ENCODE measurements around the gene MTHFSD.
A peak's percentile ranks its signal among the peaks of the same experiment; 100 is the strongest.

The MTHFSD gene

DNA sequence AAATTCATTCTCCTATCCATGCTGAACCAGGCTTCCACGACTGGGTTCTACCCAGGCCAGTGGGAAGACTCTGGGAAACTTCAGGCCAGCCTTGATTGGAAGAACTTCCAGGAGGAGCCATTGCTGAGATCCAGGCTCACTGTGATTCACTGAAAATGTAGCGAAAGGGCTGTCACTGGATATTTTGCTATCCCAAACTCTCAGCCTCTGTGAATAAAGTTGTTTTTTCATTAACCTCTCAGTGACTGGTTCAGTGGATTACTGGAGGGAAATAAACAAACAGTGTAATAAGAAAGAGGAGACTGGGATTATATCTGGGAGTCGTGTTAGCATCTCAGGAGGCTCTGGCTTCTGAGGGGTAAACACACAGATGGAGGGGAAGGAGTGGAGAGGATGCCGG is 26.4 kb upstream of the MTHFSD start:
- DNase-seq, result no peak

DNA sequence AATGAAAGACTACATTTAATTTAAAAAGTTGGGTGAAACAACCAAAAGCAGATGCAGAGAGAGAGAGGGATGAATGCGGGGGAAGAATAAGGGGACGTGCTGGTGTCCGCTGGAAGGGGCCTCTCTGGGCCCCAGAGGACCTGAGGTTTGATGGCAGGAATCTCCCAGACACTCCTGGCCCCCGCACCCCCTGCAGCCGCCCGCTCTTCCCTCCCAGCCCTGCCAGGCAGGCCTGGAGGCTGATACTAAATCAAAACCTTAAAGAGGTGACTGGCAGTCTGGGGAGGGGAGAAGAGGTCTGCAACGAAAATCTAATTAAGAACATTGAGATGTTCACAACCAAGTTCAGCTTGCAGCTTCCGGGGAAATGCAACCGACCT is 25.7 kb upstream of the MTHFSD start:
- DNase-seq, result no peak

DNA sequence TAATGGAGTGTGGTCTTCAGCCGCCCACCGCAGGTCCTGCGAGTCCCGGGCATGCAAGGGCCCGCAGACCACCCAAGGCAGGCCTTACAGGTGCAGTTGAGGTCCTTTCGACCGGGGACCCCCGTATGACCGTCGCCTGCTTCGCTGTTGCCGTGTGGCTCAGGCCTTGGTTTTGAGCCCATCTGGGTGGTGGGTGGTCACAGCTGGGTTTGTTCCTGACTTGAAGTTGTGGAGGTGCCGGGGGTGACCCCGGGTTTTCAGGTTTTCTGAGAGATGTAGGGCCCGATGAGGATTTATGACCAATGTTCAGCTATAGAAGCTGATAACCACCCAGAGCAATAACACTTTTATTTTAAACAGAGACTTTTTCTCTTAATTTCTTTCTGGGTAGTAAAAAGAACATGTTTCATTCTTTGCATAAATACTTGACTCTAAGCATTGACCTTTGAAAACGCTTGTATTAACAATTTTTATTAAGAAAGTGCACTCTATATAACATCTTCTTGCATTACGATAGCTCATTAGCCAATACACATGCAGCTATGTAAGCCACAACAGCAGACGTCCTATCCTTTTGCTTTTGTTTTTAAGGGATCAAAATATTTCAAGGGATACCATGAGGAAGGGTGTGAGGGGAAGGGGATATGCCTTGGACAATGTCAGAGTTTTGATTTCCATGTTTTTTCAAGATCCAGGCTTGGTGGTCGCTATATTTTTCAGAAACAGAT is 25.2 kb upstream of the MTHFSD start:
- no peak for DNase-seq

DNA sequence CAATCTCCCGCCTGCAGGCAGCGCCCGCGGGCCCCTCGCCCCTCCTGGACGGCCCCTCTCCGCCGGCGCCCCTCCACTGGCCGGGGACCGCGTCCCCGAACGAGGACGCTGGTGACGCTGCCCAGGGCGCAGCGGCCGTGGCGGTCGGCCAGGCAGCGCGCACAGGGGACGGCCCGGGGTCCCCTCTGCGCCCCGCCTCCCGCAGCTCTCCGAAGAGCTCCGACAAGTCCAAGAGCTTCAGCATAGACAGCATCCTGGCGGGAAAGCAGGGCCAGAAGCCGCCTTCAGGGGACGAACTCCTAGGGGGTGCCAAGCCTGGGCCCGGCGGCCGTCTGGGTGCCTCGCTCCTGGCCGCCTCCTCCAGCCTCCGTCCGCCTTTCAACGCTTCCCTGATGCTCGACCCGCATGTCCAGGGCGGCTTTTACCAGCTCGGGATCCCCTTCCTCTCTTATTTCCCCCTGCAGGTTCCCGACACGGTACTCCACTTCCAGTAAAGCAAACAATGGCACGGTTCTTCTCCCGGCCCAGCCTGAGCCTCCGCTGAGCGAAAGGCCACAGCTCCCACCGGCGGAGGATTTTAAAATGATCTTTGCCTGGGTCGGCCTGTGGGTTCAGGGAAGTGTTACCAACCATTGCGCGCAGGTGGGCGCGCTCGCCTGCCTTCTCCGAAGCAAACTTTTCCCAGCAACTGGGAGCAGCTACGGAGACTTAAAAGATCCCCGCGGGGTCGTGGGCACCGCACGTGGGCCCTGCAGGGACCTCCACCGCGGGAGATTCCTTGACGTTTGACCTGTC is 24.4 kb upstream of the MTHFSD start:
- no peak for DNase-seq

DNA sequence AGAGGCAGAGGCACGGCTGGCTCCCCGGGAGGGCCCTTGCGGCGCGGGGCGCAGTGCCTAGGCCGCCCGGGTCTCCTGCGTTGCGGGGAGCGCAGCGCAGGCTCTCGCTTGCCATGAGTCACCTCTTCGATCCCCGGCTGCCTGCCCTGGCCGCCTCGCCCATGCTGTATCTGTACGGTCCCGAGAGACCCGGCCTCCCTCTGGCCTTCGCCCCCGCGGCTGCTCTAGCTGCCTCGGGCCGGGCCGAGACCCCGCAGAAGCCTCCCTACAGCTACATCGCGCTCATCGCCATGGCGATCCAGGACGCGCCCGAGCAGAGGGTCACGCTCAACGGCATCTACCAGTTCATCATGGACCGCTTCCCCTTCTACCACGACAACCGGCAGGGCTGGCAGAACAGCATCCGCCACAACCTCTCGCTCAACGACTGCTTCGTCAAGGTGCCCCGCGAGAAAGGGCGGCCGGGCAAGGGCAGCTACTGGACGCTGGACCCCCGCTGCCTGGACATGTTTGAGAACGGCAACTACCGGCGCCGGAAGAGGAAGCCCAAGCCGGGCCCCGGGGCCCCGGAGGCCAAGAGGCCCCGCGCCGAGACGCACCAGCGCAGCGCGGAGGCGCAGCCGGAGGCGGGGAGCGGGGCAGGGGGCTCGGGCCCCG is 23.7 kb upstream of the MTHFSD start:
- no peak for DNase-seq

DNA sequence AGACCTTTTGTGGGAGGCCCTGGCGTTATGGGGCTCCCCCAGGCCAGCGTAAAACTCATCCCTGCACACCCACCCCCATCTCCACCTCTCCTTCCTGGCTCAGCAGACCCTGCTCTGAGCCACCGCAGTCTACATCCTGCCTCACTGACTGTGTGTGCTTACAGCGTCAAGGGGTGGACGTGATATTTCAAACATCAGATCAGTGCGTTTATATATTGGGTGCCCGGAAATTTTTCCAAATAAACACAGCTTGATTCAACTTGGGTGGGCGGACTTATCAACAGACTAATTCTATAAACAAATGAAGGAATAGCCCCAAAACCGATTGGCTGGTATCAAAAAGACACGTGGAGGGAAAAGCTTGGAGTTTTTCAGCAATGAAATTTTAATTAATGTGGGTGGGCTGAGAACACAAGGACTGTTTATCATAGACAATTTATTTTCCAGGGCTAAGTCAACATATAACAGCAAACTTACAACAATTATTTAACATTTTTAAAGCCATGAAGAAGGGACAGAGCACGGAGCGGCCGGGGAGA is 23.1 kb upstream of the MTHFSD start, which contains the start of gene FOXL1:
FOXL1 (plus strand) TSS at position 489 of the 539 bp plus-strand sequence. CDS start 175 bp downstream, outside the sequence.
- no peak for DNase-seq

DNA sequence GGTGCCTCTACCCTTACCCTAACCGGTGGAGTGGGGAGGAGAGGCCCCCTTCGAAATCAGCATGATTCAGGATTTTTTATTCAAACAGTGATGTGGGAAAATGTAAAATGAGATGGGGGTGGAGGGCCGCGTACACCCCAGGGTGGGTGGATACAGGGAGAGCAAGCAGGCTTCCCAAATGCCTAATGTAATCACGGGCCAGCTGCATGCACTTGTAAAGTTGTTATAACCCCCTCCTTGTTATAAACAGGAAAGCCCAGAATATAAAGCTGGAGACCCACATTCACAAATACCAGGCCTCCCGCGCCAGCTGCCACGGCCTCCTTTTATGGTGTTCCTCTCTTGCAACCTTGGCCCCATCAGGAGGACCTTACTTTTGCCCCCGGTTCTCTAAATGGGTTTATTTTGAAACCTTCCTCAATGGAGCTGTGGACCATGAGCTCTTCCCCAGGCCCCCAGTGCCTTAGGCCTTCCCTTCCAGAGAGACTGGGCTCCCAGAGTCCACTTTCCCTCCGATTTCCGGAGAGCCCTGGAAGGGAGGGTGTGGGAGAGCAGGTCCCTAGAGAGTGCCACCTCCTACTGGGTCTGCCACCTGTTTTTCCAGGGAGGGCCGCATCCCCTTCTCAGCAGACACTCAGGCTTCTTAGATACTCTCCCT is 22.4 kb upstream of the MTHFSD start:
- no peak for DNase-seq

DNA sequence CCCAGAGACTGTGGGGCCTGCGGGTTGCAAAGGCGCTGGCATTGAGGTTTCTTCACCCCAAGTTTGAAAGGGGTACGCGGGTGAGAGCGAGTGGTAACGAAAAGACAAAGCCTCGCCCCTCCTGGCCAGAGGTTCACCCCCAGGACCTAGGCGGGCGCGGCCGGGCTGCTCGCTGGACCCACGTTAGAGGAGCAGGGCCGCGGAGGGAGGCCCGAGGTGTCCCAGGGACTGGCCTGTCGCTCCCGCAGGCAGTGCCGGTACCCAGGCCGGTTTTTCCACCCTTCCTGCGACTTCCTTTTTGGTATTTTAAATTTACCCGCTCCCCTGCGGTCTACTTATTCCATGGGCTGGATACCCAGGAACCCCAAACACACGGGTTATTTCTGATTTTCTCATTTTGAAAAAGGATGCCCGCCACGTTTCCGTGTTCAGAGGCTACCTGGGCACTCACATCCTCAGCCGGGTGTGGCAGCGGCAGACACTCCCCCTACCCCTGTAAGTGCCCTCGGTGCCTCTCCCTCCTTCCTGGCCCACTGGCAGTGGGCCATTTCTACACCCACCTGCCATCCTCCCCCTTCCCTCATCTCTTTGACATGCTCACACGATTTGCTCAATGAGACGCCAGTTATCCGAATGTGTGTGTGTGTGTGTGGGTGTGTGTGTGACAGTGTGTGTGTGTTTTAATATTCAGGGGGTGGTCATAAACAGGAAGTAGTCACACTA is 21.7 kb upstream of the MTHFSD start:
- no peak for DNase-seq

DNA sequence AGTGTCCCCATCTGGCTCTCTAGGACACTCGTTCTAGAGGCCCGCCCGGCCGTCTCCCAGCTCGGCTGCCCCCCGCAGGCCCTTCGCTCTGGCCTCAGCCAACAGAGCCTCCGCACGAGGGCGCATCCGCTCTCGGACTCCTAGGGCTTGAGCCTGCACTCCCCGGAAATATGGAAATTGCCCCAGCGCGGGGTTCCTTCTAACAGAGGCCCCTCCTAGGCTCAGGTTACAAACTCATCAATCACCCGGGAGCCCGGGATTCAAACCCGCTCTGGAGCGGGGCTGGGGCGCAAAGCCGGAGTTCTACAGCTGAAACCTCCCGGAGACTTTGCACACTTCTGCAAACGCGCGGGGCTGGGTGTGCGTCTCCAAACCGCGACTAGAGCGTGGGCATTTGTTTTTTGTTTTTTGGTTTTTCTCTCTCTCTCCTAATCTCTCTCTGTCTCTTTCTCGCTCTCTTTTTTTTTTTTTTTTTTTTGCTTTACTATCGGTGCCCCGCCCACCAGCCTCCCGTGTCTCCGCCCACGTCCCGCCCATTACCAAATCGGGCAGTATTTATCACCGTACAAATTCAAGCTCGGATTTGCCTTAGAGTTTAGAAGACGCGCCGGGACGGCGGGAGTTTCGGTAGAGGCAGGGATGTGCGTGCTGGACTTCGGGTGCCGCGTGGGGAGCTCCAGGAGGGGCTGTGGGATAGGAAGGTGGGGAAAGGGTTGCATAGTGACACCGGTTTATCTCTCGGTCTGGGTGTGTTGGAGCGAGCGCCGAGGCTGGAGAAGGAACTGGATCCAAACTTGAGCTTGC is 20.9 kb upstream of the MTHFSD start:
- DNase-seq, result peak; percentile 65

DNA sequence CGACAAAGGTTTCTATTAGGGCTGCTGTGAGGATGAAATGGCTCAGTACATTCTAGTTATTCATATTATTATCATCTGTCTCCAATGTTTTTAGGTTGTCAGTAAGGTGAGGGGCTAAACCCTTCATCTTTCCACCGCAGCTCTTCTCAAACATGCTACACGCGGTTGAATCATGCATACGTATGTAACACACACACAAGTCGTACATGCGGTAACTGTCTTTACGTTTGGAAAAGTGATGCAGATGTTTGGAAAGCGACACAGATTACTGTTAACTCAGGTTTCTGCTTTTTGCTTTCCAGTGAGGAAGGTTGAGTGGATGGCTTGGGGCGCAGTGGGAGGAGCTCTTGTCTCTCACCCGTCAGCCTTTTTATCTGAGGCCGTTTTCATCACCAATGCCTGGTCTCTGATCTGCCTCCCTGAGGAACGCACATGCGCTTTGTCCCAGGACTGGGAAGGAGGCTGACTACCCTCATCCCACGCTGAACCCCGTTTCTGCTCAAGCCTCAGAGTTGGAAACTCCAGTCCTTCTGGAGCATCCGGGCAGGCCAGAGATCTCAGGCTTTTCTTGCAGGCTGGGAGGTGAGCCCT is 20.2 kb upstream of the MTHFSD start:
- no peak for DNase-seq

DNA sequence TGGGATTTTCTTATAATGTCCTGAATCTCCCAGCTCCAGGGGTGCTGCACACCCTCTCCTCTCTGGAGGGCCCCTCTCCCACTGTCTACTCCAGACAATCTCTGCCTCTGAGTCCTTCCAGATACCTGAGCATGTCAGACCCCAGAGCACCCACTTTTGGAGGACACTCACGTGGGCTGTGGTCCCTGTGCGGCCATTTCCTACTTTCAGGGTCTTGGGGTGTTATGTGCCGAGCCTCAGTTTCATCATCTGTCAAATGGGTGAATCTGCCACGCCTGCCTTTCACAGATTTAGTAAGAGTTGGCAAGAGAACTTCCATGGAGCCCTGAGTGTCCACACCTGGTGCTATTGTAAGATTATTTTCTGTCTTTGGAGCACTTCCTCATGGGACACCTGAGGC is 19.6 kb upstream of the MTHFSD start:
- DNase-seq, result no peak

DNA sequence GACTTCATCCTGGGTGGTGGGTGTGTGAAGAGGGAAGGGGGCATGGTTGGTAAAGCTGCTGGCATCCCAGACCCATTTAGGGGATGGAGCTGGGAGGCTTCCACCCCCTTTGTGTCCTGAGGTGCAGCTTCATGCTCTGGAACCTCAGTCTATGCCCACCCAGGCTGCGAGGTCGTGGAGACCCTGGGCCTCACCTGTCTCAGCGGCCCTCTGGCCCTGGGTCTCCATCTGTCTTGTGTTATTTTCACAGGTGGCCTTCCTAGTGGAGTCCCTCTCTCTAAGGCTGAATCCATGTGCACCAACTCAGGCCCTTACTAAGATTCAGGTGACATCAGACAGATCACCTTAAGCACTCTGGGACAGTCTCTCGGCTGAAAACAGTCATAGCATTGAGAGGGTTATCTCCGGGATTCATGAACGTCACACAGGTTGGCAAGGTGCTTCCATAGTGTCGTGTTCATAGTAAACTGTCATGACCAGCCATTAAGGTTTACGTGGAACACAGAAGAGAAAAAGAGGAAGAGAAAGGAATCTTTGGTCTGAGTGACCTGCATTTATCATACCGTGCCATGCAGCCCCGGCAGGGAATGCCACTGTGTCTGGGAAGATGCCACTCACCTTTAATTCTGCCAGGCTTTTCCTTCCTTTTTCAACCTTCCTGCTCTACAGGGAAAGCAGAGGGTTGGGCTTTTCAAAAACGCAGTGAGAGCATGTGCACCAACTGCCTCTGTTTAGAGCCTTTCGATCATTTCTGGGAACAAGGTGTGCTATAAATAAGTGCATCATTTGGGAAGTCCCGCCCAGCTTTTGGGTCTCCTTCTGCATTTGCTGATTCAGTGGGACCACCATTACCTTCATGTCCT is 18.8 kb upstream of the MTHFSD start:
- no peak for DNase-seq

DNA sequence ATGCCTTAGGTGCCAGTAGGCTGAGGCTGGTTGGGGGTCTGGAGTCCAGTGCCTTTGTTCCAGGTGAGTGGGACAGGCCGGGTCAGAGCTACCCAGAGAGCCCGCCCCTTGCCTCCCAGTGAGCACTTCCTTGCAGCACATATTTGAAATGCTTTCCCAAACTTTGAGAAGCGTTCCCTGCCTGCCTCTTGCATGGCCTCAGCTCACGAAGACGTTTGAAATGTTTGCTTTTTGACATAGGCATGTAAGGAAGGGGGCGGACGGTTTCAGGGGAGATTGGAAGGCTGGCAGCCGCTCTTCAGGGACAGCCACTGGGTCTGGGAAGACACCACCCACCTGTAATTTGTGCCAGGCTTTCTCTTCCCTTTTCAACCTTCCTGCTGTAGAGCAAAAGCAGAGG is 18.2 kb upstream of the MTHFSD start:
- DNase-seq, result no peak

DNA sequence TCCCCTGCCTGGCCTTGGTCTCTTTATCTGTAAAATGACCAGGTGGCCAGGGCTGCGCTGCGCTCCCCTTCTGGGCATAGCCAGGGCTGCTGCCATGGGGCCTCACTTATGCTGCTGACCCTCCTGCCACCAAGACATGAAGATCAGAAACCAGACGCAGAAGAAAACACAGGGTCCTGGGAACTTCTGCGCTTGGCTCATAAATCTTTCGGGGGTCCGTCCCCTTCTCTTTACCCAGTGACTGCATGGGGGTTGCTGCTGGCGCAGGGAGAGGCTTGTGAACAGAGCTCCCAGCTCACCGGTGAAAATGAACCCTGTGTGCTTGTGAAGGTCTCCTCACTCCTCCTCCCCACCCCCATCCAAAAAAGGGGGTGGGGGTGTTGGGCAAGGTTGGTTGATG is 17.6 kb upstream of the MTHFSD start:
- no peak for DNase-seq

DNA sequence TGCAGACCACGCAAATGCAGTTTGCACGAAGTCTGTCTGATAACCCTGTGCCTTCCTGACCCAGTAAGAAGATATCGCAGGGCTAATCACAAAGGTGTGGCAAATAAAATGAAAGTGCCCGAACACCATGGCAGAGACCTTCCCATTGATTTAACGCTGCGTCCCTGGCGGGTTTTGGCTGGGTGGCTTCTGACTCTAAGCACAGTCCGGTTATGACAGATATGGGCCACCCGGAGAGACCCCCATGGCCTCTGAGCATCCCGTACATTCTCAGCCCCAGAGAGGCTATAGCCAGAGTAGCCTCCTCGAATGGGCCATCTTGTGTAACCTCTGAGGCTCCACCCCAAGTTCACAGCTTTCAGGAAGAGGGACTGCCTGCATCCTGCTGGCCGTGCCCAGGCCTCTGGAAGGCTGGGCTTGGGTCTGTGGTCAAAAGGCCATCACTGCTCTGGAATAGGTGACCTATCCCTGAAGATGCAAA is 17.0 kb upstream of the MTHFSD start:
- DNase-seq, result no peak

DNA sequence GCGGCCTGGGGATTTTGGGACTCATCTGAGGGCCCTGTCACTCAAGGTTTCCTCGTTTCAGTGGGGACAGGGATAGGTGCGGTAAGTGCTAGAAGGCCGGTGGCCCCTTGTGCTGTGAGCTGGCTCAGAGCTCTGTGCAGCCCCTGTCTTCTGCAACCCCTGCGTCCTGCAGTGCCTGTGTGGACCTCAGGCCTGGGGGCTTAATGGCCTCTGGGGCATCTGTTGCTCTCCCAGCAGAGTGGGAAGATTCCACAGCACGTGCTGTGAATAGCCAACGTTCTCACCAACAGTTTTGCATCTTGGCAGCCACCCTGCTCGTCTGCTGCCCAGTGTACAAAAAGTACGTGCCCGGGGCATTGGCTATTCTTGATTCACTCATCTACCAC is 16.5 kb upstream of the MTHFSD start:
- DNase-seq, result no peak

DNA sequence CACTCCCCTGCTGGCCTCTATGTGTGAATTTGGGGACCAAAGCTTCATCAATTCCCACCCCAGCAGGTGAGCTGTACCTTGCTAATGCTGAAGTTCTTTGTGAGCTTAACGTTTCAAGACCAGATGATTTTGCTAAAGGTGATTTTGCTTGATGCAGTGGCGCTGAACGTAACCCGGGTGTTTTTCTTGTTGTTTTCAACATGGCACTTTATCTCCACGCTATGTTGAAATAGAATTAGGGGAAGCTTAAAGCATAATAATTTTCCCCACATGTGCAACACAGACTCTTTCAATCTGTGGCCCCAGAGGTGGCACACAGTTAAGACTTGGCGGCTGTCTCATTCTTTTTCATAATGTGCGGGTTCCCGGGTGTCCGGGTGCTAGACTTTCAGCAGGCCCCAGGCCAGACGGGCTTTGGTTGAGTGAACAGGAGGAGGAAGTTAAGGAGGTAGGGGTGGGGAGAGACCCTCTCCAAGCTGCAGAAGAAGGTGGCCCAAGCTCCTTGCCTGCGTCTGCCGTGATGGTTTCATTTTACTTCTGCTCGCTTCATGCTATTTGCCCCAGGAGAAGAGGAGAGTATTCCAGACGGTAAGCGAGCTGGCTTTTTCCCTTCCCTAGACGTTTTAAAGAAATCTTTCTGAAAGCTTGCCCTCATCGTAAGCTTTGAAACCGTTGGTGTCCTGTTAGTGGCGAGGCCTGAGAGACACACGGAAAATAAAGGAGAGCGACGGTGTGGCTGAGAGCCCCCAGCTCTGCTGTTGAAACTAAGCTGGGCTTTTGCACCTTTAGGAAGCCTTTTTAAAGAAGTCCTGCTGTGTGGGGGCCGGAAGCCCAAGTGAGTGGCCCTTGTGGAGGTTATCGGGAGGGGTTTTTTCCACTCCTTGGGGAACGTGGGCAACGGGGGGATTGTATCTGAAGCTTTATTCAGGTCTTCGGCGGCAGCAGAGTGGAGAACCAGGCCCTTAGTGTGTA is 15.8 kb upstream of the MTHFSD start:
- DNase-seq, result no peak

DNA sequence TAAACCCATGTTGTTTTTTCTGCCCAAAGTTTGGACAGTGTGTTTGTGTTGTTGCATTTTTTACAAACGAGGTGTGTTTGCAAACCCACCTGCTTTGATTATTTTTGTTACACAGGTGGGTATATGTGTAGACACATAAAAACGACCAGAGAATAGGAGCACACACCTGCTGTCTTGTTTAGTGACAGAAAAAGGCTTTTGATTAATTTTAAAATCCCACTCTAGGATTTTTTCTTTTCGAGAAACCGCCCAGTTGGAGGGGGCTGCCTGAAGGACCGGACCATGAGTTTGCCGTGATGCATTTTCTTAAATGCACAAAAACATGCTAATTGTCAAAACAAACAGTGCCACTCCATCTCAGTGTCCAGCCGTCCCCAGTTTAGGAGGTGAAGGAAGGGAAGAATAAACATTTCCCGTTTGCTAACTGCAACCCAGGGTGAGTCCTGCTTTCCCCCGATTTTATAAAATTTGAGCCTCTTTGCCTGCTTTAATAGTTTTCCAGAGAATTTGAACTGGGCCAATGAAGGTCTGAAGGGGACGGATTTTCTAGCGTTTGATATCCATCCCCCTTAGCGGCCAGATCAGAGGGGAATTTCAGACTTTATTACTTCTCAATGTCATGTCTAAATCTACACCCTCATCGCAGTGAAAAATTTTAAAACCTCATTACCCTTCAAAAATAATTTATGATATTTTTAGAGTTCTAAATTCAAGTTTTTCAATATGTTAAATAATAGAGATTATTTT is 14.8 kb upstream of the MTHFSD start:
- DNase-seq, result no peak

Data from activated CD4-positive, alpha-beta T cell treated with anti-CD3 and anti-CD28 coated beads, Interleukin-2, amount 50 U/mL, for 48 hours (primary cell).